GM19035 (cell line): ENCODE results near the gene TYRO3.

ENCODE experiments used
- ATAC-seq: cut with Tn5 transposase; IDR thresholded peaks from one replicate; pipeline ENCODE4 v1.9.1; 2021; ENCODE audit not compliant: unreplicated experiment

The TYRO3 gene

GRCh38 chr15:41558400-41559238, at the start of gene TYRO3:
Gene TYRO3, plus strand, starts transcription at chr15:41559212. Its CDS starts 46 bp downstream, at chr15:41559258.
- peak; percentile 47 for ATAC-seq

GRCh38 chr15:41510728-41511127, 48.3 kb upstream of the TYRO3 start:
- ATAC-seq = no peak

DNA sequence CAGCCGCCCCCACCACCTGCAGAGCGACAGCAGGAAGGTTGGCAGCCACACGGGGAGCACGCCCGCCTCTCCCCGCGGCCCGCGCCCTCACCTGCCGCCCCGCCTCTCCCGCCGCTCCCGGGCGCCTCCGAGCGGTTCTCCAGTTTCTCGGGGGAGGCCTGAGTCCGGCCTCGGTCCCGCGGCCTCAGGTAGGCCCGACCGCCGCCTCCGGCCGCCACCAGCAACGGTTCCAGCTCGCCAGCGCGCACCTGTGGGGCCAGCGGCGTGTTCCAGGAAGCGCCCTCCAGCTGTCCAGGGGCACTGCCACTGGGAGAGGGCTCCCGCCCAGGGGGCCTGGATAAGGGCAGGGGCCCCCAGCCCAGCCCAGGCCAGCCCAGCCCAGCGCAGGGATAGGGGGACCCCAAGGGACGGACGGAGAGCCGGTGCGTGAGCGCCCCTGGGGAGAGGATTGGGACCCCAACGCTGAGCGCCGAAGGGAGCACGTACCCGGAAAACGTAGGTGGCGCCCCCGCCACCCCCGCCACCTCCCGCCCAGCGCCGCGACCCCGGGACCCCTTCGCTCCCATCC, 47.6 kb upstream of the TYRO3 start:
- no peak for ATAC-seq

DNA sequence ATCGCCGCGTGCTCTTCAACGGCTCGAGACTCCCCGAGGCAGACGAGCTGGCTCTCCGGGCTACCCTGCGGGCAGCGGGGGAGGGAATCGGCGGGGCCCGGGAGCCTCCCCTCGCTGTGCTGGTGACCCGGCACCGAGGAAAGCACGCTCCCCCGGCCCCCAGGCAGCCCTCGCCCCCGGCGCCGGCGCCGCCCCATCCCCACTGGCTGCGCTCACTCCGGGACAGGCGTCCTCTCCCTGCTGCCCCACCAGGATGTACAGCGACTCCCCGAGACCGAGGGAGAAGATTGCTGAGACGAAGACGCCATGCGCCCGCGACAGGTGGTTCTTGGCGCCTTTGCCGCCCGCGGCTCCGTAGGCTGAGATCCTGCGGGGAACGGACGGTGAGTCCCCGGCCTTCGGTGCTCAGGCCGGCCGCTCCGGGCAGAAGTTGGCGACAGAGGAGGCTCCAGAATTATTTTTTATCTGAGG, 47.1 kb upstream of the TYRO3 start:
- ATAC-seq = no peak

GRCh38 chr15:41512512-41512939, 46.5 kb upstream of the TYRO3 start:
- ATAC-seq = no peak

- ATAC-seq = no peak
Observed at GRCh38 chr15:41512940-41513505, 46.0 kb upstream of the TYRO3 start.

DNA sequence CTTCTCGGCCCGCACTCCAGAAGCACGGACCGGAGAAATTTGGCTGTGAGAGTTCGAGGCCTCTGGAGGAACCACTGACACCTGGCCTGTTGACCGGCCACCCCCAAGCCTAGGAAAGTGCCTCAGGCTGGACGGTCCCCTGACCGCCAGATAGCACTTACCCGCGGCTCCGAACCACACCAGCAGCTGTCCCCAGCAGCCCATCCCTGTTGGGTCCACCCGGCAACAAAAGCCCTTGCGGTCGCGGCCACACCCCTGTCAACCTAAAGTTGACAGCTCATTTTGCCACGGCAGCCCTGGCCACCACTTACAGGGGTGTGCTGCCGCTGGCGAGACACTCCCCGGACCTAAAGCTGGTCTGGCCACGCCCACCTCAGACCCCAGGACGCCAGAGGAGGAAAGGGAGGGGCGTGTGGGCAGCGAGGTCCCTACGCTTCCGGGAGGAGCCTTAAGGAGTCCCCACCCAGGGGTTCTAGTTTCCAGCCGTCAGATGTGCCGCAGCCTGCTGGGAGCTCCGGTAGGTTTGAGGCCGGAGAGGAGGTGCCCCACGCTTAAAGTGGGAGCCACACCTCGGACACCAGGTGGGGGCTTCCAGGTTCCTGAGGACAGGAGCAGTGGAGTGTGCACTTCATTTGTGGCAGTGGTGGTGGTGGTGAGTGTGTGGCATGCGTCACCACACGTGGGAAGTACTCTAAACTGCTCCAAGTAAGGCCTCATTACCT, 45.3 kb upstream of the TYRO3 start, which contains the start of gene LTK:
LTK (minus strand) TSS at position 322 of the 722 bp plus-strand sequence; CDS start at position 204, 118 bp downstream.
- no peak for ATAC-seq

DNA sequence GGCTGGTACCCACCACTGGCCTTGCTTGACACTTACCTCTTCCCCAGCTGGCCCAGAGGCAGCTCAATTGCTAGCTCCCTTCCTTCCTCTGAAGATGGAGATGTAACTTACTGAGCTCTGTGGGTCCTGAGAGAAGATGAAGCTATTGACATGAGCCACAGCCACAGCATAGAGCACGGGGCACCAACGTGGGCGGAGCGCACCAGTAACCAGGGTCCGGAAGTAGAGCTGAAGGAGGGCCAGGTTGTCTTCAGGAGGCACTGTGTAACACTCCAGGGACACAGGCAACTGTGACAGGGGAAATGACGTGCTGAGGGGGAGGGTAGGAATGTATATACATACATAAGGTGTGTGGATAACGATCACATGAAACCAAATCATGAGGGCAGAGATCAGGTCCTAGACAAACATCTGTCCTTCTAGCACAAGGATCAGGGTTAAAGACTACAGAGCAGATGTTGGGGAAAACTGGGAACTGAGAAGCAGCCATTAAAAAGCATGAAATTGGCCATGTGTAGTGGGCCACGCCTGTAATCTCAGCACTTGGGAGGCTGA, 41.0 kb upstream of the TYRO3 start:
- no peak for ATAC-seq

DNA sequence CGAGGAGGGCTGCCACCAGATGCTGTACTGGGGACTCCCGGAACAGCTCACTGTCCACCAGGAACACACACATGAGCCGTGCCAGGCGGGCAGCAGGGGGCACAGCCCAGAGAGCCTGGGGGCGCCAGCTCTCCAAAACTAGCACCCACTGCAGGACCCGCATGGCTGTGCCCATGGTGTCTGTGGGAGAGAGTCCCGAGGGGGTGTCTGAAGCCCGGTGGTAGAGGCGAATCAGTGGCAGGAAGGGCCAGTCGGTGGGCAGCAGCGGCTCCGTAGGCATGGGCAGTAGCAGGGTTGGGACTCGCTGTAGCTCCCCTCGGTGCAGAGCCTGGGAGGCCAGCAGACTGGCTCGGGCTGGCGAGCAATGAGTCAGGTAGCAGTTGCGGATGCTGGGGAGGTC, 38.4 kb upstream of the TYRO3 start:
- no peak for ATAC-seq

DNA sequence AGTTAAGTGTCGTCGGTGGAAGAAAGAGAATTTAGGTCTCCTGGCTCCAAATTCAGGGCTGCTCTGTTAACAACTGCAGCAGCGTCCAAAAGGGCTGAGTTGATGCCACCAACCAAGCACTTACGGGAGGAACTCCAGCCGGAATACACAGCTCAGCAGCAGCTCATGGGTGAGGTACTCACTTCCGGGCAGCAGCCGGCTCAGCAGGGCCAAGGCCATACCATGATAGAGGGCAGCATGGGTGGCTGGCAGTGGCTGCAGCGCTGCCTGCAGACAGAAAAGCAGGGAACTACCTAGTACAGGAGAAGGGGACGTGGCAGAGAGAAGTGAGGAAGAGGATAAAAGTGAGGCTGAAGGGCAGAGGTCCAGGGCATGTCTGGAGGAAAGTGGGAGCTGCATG, 37.4 kb upstream of the TYRO3 start:
- ATAC-seq = no peak

DNA sequence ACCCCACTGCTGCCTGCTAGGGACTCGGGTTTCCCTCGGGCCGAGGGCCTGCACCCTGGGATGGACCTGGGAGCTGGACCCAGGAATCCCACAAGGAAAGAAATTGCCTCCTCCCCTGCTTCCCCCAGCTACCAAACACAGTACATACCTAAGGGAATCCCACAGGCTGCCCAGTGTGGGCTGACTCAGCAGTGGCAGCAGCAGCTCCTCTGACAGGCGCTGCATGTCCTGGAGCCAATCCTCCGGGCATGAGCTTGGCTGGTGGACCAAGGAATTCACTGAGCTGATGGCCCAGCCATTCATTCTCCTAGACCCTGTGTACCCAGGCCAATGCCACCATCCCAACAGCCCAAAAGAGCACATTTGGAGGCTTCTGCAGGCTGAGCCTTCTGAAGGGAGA, 35.9 kb upstream of the TYRO3 start:
- no peak for ATAC-seq

DNA sequence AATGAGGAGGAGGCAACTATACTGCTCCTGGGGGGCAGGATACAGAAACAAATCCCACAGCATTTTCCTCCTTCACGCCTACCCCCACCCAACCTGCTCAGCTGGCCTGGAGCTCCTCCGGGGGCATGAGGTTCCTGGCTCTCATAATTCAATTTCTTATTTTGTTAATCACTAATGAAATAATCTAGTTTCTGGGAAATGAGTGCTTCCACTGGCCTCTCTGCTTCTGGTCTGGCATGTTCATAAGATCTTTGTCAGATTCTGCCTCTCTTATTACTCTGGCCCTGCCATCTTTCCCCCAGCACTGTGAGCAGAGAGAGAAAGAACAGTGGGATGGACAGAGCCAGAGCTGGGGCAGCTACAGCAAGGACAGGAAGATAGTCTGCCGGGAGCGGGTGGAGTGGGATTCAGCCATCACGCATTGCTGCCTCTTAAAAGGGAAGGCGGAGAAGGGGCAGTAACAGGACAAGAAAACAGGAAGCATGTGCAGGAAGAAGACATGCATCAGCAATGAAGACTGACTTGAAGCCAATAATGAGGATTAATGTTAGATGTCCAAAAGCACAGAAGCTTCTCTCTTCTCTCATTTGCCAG, 28.6 kb upstream of the TYRO3 start:
- no peak for ATAC-seq

DNA sequence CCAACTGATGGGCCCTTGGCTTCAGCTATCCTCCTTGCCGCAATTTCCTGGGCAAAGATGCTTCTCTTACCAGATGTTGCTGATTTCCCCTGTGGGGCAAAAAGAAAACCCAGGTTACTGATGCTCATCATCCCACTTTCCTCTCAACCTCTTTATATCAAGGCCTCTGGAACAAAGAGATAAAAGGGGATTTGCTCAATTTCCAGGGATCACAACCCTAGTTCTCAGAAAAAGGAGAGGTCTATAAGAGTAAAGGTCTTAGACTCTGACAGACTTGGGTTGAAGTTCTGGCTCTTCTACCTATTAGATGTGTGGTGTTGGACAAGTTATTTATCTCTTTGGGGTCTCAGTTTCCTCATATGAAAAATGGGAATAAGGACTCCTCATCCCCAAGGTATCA, 23.5 kb upstream of the TYRO3 start:
- no peak for ATAC-seq

DNA sequence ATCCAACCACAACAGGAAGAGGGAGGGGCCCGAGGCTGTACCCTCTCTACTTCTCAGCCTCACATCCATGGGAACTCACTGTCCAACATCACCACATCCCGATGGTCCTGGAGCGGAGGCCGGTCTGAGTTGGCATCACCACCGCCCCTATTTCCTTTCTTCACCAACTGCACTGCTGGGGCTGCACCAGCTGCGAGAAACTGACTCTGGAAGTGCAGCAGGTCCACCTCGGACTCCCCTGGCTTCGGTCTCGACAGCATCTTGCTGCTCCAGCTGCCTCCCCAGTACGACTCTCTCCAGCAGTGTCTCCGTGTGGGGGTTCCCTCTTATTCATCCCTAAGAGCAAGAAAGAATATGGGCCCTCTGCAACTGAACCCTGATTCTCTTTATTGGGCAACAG, 22.1 kb upstream of the TYRO3 start:
- no peak for ATAC-seq

GRCh38 chr15:41543521-41543870, 15.5 kb upstream of the TYRO3 start:
- ATAC-seq = no peak

GRCh38 chr15:41544650-41545015, 14.4 kb upstream of the TYRO3 start:
- ATAC-seq = no peak

DNA sequence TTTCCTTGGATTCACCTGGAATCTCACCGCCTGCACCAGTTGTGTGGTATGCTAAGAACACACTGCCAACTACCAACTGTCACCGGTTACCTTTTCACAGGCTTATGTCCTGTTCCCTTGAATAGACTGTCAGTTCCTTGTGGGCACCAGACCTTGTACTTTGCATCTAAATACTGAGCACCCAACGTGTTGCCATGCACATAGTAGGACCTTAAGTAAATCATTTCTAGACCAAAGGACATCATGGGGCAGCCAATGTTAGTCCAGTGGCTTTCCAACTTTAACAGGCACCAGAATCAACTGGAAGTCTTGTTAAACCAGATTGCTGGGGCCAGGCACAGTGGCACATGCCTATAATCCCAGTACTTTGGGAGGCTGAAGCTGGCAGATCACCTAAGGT, 13.8 kb upstream of the TYRO3 start:
- ATAC-seq = no peak

DNA sequence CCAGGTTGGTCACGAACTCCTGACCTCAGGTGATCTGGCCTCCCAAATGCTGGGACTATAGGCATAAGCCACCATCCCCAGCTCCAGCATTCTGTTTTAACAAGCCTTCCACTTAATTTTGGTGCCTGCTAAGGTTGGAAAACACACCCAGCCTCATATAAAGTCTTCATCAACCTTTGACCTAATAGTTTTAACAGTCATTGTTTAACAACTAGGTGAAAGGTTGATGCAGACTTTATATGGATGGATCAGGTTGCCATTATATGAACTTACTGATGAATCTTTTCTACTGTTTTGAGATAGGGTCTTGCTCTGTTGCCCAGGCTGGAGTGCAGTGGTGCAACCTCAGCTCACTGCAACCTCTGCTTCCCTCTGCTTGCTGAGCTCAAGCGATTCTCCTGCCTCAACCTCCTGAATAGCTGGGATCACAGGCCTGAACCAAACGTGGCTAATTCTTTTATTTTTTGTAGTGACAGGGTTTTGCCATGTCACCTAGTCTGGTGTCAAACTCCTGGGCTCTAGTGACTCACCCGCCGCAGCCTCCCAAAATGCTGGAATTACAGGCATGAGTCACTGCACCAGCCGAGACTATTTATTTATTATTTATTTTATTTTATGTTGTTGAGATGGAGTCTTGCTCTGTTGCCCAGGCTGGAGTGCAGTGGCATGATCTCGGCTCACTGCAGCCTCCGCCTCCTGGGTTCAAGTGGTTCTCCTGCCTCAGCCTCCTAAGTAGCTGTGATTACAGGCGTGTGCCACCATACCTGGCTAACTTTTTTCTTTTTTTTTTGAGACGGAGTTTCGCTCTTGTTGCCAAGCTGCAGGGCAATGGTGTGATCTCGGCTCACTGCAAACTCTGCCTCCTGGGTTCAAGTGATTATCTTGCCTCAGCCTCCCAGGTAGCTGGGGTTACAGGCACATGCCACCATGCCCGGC, 11.9 kb upstream of the TYRO3 start:
- no peak for ATAC-seq

DNA sequence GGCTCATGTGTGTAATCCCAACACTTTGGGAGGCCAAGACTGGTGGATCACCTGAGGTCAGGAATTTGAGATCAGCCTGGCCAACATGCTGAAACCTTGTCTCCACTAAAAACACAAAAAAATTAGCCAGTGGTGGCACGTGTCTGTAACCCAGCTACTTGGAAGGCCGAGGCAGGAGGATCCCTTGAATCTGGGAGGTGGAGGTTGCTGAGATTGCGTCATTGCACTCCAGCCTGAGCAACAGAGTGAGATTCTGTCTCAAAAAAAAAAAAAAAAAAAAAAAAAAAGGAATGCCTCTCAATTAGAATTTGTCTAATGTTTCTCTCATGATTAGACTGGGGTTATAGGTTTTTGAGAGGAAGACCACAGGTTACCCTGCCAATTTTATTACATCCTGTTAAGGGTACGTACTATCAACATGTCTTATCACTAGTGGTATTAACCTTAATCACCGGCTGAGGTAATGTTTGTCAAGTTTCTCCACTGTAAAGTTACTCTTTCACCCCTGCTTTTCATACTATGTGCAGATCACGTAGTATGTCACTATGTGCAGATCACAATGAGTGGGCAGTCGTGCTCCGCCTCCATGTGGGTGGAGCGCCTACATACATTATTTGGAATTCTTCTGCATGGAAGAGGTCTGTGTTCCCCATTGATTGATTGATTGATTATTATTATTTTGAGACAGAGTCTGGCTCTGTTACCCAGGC, 8.8 kb upstream of the TYRO3 start:
- no peak for ATAC-seq
